Transverse colon (tissue), 3 donors: ENCODE results near the gene MAPK1IP1L.

Source experiments
- CTCF ChIP-seq, 5 experiments: fragments of 200-600 bp in 3 of 5; fragments of 450-650 bp in 2 of 5; sonication (generic) in 3 of 5; IDR thresholded peaks; 1 replicate in 2 of 5; 2 replicates in 3 of 5; pipeline ENCODE4 v1.5.1; 2016 to 2017; ENCODE audit warnings: antibody characterized with exemption in 5 of 5, inconsistent platforms in 3 of 5, mild to moderate bottlenecking in 2 of 5, moderate library complexity in 1 of 5
- POLR2A ChIP-seq: fragments of 450-650 bp; IDR thresholded peaks from one replicate; pipeline ENCODE4 v1.6.1; 2016; ENCODE audit warnings: antibody characterized with exemption, mild to moderate bottlenecking, moderate library complexity

GRCh38 chr14:55073856-55074255 is 22.4 kb downstream of the MAPK1IP1L start:
- TF ChIP-seq CTCF (IDR thresholded peaks at IDR 0.05) (no peak), POLR2A (no peak)
